Measurements from ENCODE around the gene IFT80. TPM values are rescaled to one million over a fixed set of nuclear protein-coding genes. Genes with fewer than 3 reads are reported as not detected.

Gene IFT80
- total RNA-seq, 1 experiment from 2014 or later, result 59.4 TPM

GRCh38 chr3:160224256-160224655 is 174.8 kb downstream of the IFT80 start:
- intact Hi-C loops (cut with micrococcal nuclease; ENCODE audit: unreplicated experiment), result loop anchor here (10.0 kb wide), 1 partner anchor 189 kb away; no protein-coding TSS in a partner anchor
- Histone ChIP-seq H3K27ac (no peak overlapping the region), H3K4me2 (no peak overlapping the region)

GRCh38 chr3:160221019-160221418 is 178.0 kb downstream of the IFT80 start:
- no peak overlapping the region for H2AFZ ChIP-seq
- H3K4me1 ChIP-seq (replicated peaks; ENCODE audit: insufficient read depth), result no peaks in the 10 kb centered on the region
- TF ChIP-seq EZH2 (IDR thresholded peaks at IDR 0.05; ENCODE audit: low read depth) (no peak), CTCF (conservative IDR thresholded peaks at IDR 0.05) (no peak)
- H3K36me3 ChIP-seq (ENCODE audit: low read depth), result no peaks in the 10 kb centered on the region
- H3K4me2 ChIP-seq, result no peak overlapping the region
- H3K9me3 ChIP-seq (ENCODE audit: insufficient read depth, low read depth), result no peaks in the 10 kb centered on the region
- no peaks in the 10 kb centered on the region for H4K20me1 ChIP-seq (ENCODE audit: insufficient read depth)
- no peaks in the 10 kb centered on the region for H3K79me2 ChIP-seq (ENCODE audit: low read depth)
- H3K4me3 ChIP-seq, result no peak overlapping the region
- H3F3A ChIP-seq (ENCODE audit: insufficient read depth, low read depth), result peaks cover 5% of the 10 kb centered on the region; the same call in 1 of the 2 replicates
- no peak for DNase-seq
- POLR2A ChIA-PET (ENCODE audit: unreplicated experiment), result no interaction called here
- BruUV-seq (replicated peaks), result no TSS peak
- intact Hi-C loops (cut with micrococcal nuclease; ENCODE audit: unreplicated experiment), result loop anchor here (10.0 kb wide), 1 partner anchor 186 kb away; no protein-coding TSS in a partner anchor
- H3K9me2 ChIP-seq (ENCODE audit: insufficient read depth), result no peaks in the 10 kb centered on the region; the same call in 1 of the 2 replicates
- H3K27me3 ChIP-seq (ENCODE audit: insufficient read depth, low read depth), result peaks cover 8% of the 10 kb centered on the region; the same call in 1 of the 2 replicates
- H3K27ac ChIP-seq, result no peak overlapping the region
- CTCF ChIA-PET, result interaction anchor here (0.5 kb wide), 1 partner anchor 191 kb away, joined by 4 read pairs; no protein-coding TSS in a partner anchor

More at GRCh38 chr3:160224256-160224655, 174.8 kb downstream of the IFT80 start:
- Histone ChIP-seq H3K79me2 (ENCODE audit: low read depth) (no peaks in the 10 kb centered on the region), H3F3A (ENCODE audit: insufficient read depth, low read depth) (peaks cover 5% of the 10 kb centered on the region), H3K4me3 (no peak overlapping the region), H3K4me1 (replicated peaks; ENCODE audit: insufficient read depth) (no peaks in the 10 kb centered on the region), H4K20me1 (ENCODE audit: insufficient read depth) (no peaks in the 10 kb centered on the region), H3K36me3 (ENCODE audit: low read depth) (no peaks in the 10 kb centered on the region), H3K9me2 (ENCODE audit: insufficient read depth) (no peaks in the 10 kb centered on the region), H3K9me3 (ENCODE audit: insufficient read depth, low read depth) (no peaks in the 10 kb centered on the region), H3K27me3 (ENCODE audit: insufficient read depth, low read depth) (peaks cover 8% of the 10 kb centered on the region; the same call in 1 of the 2 replicates), H2AFZ (no peak overlapping the region)
- BruUV-seq (replicated peaks), result no TSS peak
- TF ChIP-seq EZH2 (IDR thresholded peaks at IDR 0.05; ENCODE audit: low read depth), result no peak
- no peak for TF ChIP-seq CTCF (conservative IDR thresholded peaks at IDR 0.05)
- ChIA-PET POLR2A (ENCODE audit: unreplicated experiment) (no interaction called here), CTCF (no interaction called here)
- no peak for DNase-seq

DNA sequence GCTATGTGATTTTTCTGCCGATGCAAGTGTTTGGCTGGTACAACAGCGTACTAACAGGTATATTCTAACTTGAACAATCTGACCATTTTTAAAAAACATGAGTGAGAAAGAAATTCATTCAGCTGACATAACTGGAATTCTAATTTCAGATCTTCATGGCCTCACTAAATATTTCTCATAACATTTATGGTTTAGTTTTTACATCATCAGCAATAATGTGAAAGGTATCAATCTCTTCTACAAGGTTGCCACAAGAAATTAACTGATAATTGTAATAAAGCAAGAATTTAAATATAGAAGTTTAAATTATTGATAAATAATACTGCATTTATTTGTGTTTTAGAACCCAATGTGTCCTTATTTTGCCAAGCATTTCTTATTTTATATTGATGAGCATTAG is 179.0 kb downstream of the IFT80 start:
- no peak for DNase-seq
- no peak overlapping the region for H3K27ac ChIP-seq
- CTCF ChIA-PET, result no interaction called here
- H2AFZ ChIP-seq, result no peak overlapping the region
- no peak overlapping the region for H3K4me3 ChIP-seq
- POLR2A ChIA-PET (ENCODE audit: unreplicated experiment), result interaction anchor here (0.5 kb wide), 1 partner anchor 431 kb away, joined by 4 read pairs; no protein-coding TSS in a partner anchor
- H3F3A ChIP-seq (ENCODE audit: insufficient read depth, low read depth), result peaks cover 5% of the 10 kb centered on the region; the same call in 1 of the 2 replicates
- no peaks in the 10 kb centered on the region for H3K36me3 ChIP-seq (ENCODE audit: low read depth)
- intact Hi-C loops (cut with micrococcal nuclease; ENCODE audit: unreplicated experiment), result loop anchor here (10.0 kb wide), 1 partner anchor 185 kb away; no protein-coding TSS in a partner anchor
- H3K9me2 ChIP-seq (ENCODE audit: insufficient read depth), result no peaks in the 10 kb centered on the region; the same call in 1 of the 2 replicates
- TF ChIP-seq CTCF (conservative IDR thresholded peaks at IDR 0.05) (no peak), EZH2 (IDR thresholded peaks at IDR 0.05; ENCODE audit: low read depth) (no peak)
- no peak overlapping the region for H3K4me2 ChIP-seq
- H3K27me3 ChIP-seq (ENCODE audit: insufficient read depth, low read depth), result peaks cover 8% of the 10 kb centered on the region; the same call in 1 of the 2 replicates
- H3K79me2 ChIP-seq (ENCODE audit: low read depth), result no peaks in the 10 kb centered on the region
- no peaks in the 10 kb centered on the region for H4K20me1 ChIP-seq (ENCODE audit: insufficient read depth)
- no peaks in the 10 kb centered on the region for H3K9me3 ChIP-seq (ENCODE audit: insufficient read depth, low read depth)
- no peaks in the 10 kb centered on the region for H3K4me1 ChIP-seq (replicated peaks; ENCODE audit: insufficient read depth)
- BruUV-seq (replicated peaks), result no TSS peak

All from PC-9 (cell line).